Central memory CD8-positive, alpha-beta T cell (primary cell): ENCODE results near the gene APOE.
A peak's percentile ranks its signal among the peaks of the same experiment; 100 is the strongest.
"Not testable (repeated sequence)": the region's sequence is repeated elsewhere in the genome, so short reads cannot be mapped to it uniquely, and the experiment has no call there.

ENCODE experiments used
- ATAC-seq: fragments of 150-1000 bp; cut with Tn5 transposase; replicated peaks from 2 replicates; pipeline ENCODE4 v1.10.0; 2022; ENCODE audit warnings: mild to moderate bottlenecking, moderate FRiP score, moderate number of reproducible peaks; ENCODE audit not compliant: poor library complexity, severe bottlenecking; ENCODE audit errors: extremely low read depth
- DNase-seq, 2 donors: peaks; one replicate each; pipeline ENCODE4 v3.0.0; 2021; ENCODE audit warnings: low spot score in 2 of 2
- H3K27ac Mint-ChIP-seq: one replicate; pipeline ENCODE4 v1.8.0; 2022; ENCODE audit warnings: low read depth, mild to moderate bottlenecking, moderate library complexity, mixed read lengths
- H3K27me3 Mint-ChIP-seq: one replicate; pipeline ENCODE4 v1.8.0; 2022; ENCODE audit warnings: mixed read lengths
- H3K36me3 Mint-ChIP-seq: one replicate; pipeline ENCODE4 v1.8.0; 2022; ENCODE audit warnings: mild to moderate bottlenecking, moderate library complexity, mixed read lengths; ENCODE audit not compliant: insufficient read depth
- H3K4me1 Mint-ChIP-seq: one replicate; pipeline ENCODE4 v1.8.0; 2022; ENCODE audit warnings: mixed read lengths
- H3K4me3 Mint-ChIP-seq: one replicate; pipeline ENCODE4 v1.8.0; 2022; ENCODE audit warnings: mild to moderate bottlenecking, moderate library complexity, mixed read lengths
- H3K9me3 Mint-ChIP-seq: one replicate; pipeline ENCODE4 v1.8.0; 2022; ENCODE audit warnings: mixed read lengths

Gene APOE

GRCh38 chr19:44904426-44904994 is 1.1 kb upstream of the APOE start:
- Mint-ChIP-seq H3K27ac (no peak overlapping the region), H3K9me3 (no peaks in the 10 kb centered on the region), H3K4me3 (no peak overlapping the region), H3K4me1 (peaks cover 6% of the 10 kb centered on the region), H3K27me3 (peaks cover 29% of the 10 kb centered on the region), H3K36me3 (peaks cover 15% of the 10 kb centered on the region)
- ATAC-seq (no peak), DNase-seq (no peak)

GRCh38 chr19:44907613-44908012 is 2.0 kb downstream of the APOE start:
- H3K9me3 Mint-ChIP-seq, result no peaks in the 10 kb centered on the region
- H3K4me3 Mint-ChIP-seq, result no peak overlapping the region
- H3K4me1 Mint-ChIP-seq, result peaks cover 6% of the 10 kb centered on the region
- no peak for ATAC-seq
- peaks cover 7% of the 10 kb centered on the region for H3K36me3 Mint-ChIP-seq
- no peak overlapping the region for H3K27ac Mint-ChIP-seq
- DNase-seq, result no peak
- H3K27me3 Mint-ChIP-seq, result peaks cover 48% of the 10 kb centered on the region

GRCh38 chr19:44908074-44908835 is 2.7 kb downstream of the APOE start:
- Mint-ChIP-seq H3K36me3 (peaks cover 6% of the 10 kb centered on the region), H3K27me3 (peaks cover 55% of the 10 kb centered on the region), H3K4me1 (peaks cover 6% of the 10 kb centered on the region), H3K27ac (no peak overlapping the region), H3K4me3 (no peak overlapping the region), H3K9me3 (no peaks in the 10 kb centered on the region)
- no peak for ATAC-seq
- no peak for DNase-seq

- DNase-seq (no peak), ATAC-seq (no peak)
- peaks cover 6% of the 10 kb centered on the region for H3K4me1 Mint-ChIP-seq
- no peak overlapping the region for H3K4me3 Mint-ChIP-seq
- peaks cover 60% of the 10 kb centered on the region for H3K27me3 Mint-ChIP-seq
- no peaks in the 10 kb centered on the region for H3K9me3 Mint-ChIP-seq
- H3K27ac Mint-ChIP-seq, result no peak overlapping the region
- H3K36me3 Mint-ChIP-seq, result peaks cover 4% of the 10 kb centered on the region
Measured at GRCh38 chr19:44908836-44909261, 3.3 kb downstream of the APOE start.

- Mint-ChIP-seq H3K27ac (no peak overlapping the region), H3K36me3 (peaks cover 2% of the 10 kb centered on the region), H3K27me3 (peaks cover 70% of the 10 kb centered on the region), H3K4me1 (peaks cover 14% of the 10 kb centered on the region), H3K4me3 (no peak overlapping the region), H3K9me3 (no peaks in the 10 kb centered on the region)
- no peak for ATAC-seq
- no peak for DNase-seq
Measured at GRCh38 chr19:44909775-44910174, 4.2 kb downstream of the APOE start.

GRCh38 chr19:44911896-44912295 is 6.3 kb downstream of the APOE start:
- peaks cover 11% of the 10 kb centered on the region for H3K4me1 Mint-ChIP-seq
- not testable (repeated sequence) for ATAC-seq, H3K27ac Mint-ChIP-seq, H3K36me3 Mint-ChIP-seq, DNase-seq, H3K9me3 Mint-ChIP-seq, H3K4me3 Mint-ChIP-seq
- H3K27me3 Mint-ChIP-seq, result peaks cover 55% of the 10 kb centered on the region

GRCh38 chr19:44912854-44913253 is 7.3 kb downstream of the APOE start:
- Mint-ChIP-seq H3K27me3 (peaks cover 46% of the 10 kb centered on the region), H3K9me3 (no peaks in the 10 kb centered on the region), H3K4me3 (no peak overlapping the region), H3K4me1 (peaks cover 11% of the 10 kb centered on the region), H3K27ac (no peak overlapping the region), H3K36me3 (no peaks in the 10 kb centered on the region)
- DNase-seq (no peak), ATAC-seq (no peak)

GRCh38 chr19:44913512-44914432 is 8.2 kb downstream of the APOE start:
- Mint-ChIP-seq H3K27me3 (peaks cover 46% of the 10 kb centered on the region), H3K4me1 (peaks cover 11% of the 10 kb centered on the region), H3K4me3 (peak overlapping the region; percentile 84)
- ATAC-seq, H3K36me3 Mint-ChIP-seq, H3K27ac Mint-ChIP-seq, H3K9me3 Mint-ChIP-seq, DNase-seq: not testable (repeated sequence)

- ATAC-seq, result peak; percentile 83
- not testable (repeated sequence) for H3K27ac Mint-ChIP-seq, H3K9me3 Mint-ChIP-seq, H3K36me3 Mint-ChIP-seq
- peak; percentile 45 to 49 for DNase-seq
- Mint-ChIP-seq H3K4me3 (peak within 1 kb of the TSS; percentile 84), H3K4me1 (peaks cover 11% of the 10 kb centered on the region), H3K27me3 (peaks cover 46% of the 10 kb centered on the region)
Measured at GRCh38 chr19:44914433-44915206, 9.0 kb downstream of the APOE start, which contains the start of gene APOC1. Gene APOC1, plus strand, starts transcription at chr19:44914608. Its CDS starts 284 bp downstream, at chr19:44914892.

GRCh38 chr19:44924243-44924725 is 18.7 kb downstream of the APOE start:
- no peaks in the 10 kb centered on the region for H3K9me3 Mint-ChIP-seq

GRCh38 chr19:44925114-44925891 is 19.7 kb downstream of the APOE start:
- Mint-ChIP-seq H3K36me3 (no peaks in the 10 kb centered on the region), H3K27ac (no peak overlapping the region), H3K4me1 (peaks cover 6% of the 10 kb centered on the region), H3K9me3 (no peaks in the 10 kb centered on the region), H3K27me3 (peaks cover 36% of the 10 kb centered on the region), H3K4me3 (no peak overlapping the region)
- DNase-seq (no peak), ATAC-seq (no peak)

More at GRCh38 chr19:44924243-44924725, 18.7 kb downstream of the APOE start:
- Mint-ChIP-seq H3K27me3 (peaks cover 36% of the 10 kb centered on the region), H3K36me3 (no peaks in the 10 kb centered on the region), H3K27ac (no peak overlapping the region), H3K4me1 (peaks cover 6% of the 10 kb centered on the region), H3K4me3 (no peak overlapping the region)
- no peak for ATAC-seq
- no peak for DNase-seq
